GM06990 (cell line): ENCODE measurements around the gene KIF18B.

Experiments used
- DNase-seq: peaks from one replicate; pipeline ENCODE4 v3.0.0-alpha.2; 2011; ENCODE audit not compliant: insufficient read length; ENCODE audit errors: extremely low read depth
- H3K27me3 ChIP-seq: replicated peaks from 2 replicates; pipeline ENCODE4 v1.6.0; 2011; ENCODE audit warnings: low read length; ENCODE audit not compliant: control insufficient read depth, insufficient read depth
- H3K36me3 ChIP-seq: 2 replicates; pipeline ENCODE4 v1.5.1; 2011; ENCODE audit warnings: low read length; ENCODE audit not compliant: control insufficient read depth, insufficient read depth
- H3K4me3 ChIP-seq: replicated peaks from 2 replicates; pipeline ENCODE4 v1.5.1; 2011; ENCODE audit warnings: low read depth, mild to moderate bottlenecking, control low read depth, low read length
- TF ChIP-seq, protein P1 (sequence below): IDR thresholded peaks from 2 replicates; pipeline ENCODE4 v1.5.1; 2011; ENCODE audit warnings: low read length, control low read depth, mild to moderate bottlenecking, inconsistent platforms; ENCODE audit not compliant: insufficient read depth, poor library complexity, severe bottlenecking

Gene KIF18B

DNA sequence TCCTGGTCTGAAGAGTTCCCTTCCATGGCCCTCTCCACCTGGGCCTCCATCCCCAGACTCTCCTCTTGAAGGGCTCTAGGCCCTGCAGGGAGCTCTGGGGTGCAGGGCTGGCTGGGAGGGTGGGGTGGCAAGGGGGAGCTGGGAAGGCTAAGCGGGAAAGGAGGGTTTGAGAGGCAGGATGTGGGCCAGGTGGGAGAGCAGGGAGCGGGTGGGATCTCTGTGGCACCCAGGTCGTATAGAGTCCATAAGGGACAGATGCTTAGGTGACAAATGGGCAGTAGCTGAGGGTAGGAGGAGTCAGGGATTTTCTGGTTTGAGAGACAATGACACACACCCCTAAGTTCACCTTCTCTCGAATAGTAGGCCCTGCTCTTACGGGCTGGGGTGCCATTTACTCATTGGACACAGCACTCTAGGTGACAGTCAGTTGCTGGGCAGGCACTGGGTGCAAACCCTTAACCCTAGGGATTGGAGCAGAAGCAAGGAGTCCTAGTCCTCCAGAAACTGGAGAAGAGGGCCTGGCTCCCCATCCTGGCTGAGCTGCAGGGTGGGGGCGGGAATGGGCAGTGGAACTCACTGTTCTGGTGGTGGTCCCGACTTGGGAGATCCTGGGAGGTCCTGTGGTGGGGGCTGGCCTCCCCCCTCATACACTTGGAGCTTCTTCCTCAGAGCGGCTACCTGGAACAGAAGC, 15.3 kb downstream of the KIF18B start:
- TF ChIP-seq, protein P1, sequence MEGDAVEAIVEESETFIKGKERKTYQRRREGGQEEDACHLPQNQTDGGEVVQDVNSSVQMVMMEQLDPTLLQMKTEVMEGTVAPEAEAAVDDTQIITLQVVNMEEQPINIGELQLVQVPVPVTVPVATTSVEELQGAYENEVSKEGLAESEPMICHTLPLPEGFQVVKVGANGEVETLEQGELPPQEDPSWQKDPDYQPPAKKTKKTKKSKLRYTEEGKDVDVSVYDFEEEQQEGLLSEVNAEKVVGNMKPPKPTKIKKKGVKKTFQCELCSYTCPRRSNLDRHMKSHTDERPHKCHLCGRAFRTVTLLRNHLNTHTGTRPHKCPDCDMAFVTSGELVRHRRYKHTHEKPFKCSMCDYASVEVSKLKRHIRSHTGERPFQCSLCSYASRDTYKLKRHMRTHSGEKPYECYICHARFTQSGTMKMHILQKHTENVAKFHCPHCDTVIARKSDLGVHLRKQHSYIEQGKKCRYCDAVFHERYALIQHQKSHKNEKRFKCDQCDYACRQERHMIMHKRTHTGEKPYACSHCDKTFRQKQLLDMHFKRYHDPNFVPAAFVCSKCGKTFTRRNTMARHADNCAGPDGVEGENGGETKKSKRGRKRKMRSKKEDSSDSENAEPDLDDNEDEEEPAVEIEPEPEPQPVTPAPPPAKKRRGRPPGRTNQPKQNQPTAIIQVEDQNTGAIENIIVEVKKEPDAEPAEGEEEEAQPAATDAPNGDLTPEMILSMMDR, result no peak
- DNase-seq, result no peak

DNA sequence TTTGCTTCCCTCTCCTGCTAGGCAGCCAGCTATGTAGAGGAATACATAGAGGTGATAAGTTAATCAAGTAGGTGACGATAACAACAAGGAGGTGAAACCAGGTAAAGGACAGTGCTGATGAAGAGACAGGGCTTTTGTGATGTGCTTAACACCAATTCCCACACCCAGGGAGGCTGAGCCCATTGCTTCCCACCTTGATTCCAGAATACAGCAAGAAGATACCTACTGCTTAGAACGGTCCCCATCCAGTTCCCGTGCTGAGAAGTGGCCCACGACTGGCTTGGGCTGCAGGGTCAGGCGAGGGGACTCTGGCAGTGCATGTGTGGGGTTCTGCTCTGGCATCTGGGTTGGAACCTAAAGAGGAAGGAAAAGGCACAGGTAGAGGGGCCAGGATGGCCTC, 16.2 kb downstream of the KIF18B start:
- Histone ChIP-seq H3K4me3 (no peak overlapping the region), H3K27me3 (no peaks in the 10 kb centered on the region), H3K36me3 (peaks cover 49% of the 10 kb centered on the region)
- no peak for DNase-seq
- TF ChIP-seq, protein P1, result no peak

More for the DNA sequence above, 15.3 kb downstream of the KIF18B start:
- H3K4me3 ChIP-seq, result no peak overlapping the region
- H3K27me3 ChIP-seq, result no peaks in the 10 kb centered on the region
- peaks cover 49% of the 10 kb centered on the region for H3K36me3 ChIP-seq

DNA sequence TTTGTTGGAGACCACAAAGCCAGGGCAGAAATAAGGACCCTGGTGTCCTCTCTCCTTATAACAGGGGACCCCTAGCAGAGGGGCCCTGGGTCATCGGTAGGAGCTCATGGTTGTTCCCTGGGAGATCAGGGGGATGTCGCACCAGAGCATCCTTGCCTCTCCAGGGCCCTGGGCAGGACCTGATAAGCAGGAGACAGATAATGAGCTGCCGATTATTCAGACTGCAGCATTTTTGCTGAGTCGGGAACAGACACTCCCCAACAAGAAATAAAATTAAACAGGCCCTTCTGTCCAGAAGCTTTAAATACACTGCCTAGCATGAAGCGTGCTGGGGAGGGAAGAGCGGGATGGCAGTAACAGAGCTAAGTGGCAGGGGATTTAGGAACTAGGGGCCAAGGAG, 16.9 kb downstream of the KIF18B start:
- TF ChIP-seq, protein P1, result no peak
- Histone ChIP-seq H3K4me3 (no peak overlapping the region), H3K27me3 (no peaks in the 10 kb centered on the region), H3K36me3 (peaks cover 53% of the 10 kb centered on the region)
- DNase-seq, result no peak

DNA sequence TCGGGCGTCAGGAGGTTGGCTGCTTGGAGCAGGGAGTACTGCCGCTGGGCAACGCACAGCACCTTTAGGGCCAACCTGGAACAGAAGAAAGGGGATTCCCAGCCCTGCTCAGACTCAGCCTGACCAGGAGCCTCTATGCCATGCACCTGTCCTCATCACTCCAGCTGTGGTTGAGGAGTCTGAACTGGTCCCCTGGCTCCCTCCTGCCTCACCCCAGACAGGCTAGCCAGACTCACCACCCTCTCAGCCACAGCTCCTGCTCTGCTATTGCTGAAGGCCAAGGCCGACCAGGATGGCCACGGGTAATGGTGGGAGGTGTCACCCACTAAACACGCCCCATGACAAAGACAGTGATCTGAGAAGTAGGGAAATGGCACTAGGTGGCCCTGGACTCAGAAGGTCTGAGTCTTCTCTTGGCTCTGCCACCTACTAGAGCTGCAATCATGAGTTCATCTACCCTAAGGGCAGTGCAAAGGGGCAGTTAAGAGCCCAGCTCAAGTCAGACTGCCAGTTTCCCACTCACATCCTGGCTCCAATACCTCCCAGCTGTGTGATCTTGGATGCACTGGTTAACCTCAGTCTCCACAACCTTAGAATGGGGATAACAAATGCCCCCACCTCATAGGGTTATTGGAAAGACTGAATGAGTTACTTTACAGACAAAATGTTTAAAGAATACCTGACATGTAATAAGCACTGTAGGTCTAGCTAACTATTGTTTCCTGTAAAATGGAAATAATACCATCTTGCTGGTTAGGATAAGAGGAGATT, 18.4 kb downstream of the KIF18B start:
- no peak for DNase-seq
- H3K4me3 ChIP-seq, result no peak overlapping the region
- H3K27me3 ChIP-seq, result no peaks in the 10 kb centered on the region
- TF ChIP-seq, protein P1, result no peak
- H3K36me3 ChIP-seq, result peaks cover 41% of the 10 kb centered on the region

DNA sequence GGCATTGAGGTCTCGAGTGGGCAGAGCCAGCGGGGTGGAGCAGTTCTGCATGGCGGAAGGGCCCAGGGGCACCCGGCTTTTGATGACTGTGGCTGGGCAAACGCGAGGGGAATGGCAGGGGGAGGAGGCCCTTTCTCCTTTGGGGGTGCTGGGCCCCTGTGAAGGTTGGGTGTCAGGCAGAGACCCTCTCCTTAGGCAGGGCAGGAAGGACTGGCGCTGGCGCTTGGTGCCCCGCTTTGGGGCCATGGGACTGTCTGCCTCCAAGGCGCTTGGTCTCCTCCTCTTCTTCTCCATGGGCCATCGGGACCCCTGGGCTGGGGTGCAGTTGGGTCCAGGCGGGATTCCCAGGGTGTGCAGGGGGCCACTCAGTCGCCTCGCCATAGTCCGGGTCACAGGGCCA, 19.4 kb downstream of the KIF18B start:
- no peak for DNase-seq
- H3K36me3 ChIP-seq, result peaks cover 36% of the 10 kb centered on the region

More for the DNA sequence above, 19.4 kb downstream of the KIF18B start:
- no peaks in the 10 kb centered on the region for H3K27me3 ChIP-seq
- TF ChIP-seq, protein P1, result no peak
- no peak overlapping the region for H3K4me3 ChIP-seq
